HepG2 (cell line): ENCODE measurements around the gene TTLL8. TPM values are rescaled to one million over a fixed set of nuclear protein-coding genes. Genes with fewer than 3 reads are reported as not detected.

ENCODE experiments used
- HES4 ChIP-seq: sonication (generic); formaldehyde crosslinking; IDR thresholded peaks from 2 replicates; pipeline ENCODE4 v1.9.0; 2021; ENCODE audit warnings: mild to moderate bottlenecking, missing genetic modification reagents, borderline replicate concordance
- HNRNPUL1 ChIP-seq: fragments of 200-400 bp; formaldehyde crosslinking; IDR thresholded peaks from 2 replicates; pipeline ENCODE4 v1.6.1; 2017; ENCODE audit warnings: low read depth, mild to moderate bottlenecking, low read length, moderate library complexity
- HOXA5 ChIP-seq: sonication (generic); formaldehyde crosslinking; IDR thresholded peaks from 2 replicates; pipeline ENCODE4 v1.4.0; 2020; ENCODE audit warnings: missing genetic modification reagents
- MED1 ChIP-seq: sonication (generic); formaldehyde crosslinking; IDR thresholded peaks from 2 replicates; pipeline ENCODE4 v1.4.0; 2020; ENCODE audit warnings: missing genetic modification reagents
- NFAT5 ChIP-seq: sonication (generic); formaldehyde crosslinking; IDR thresholded peaks from 2 replicates; pipeline ENCODE4 v1.4.0; 2020; ENCODE audit warnings: missing genetic modification reagents
- NFYB ChIP-seq: sonication (generic); formaldehyde crosslinking; IDR thresholded peaks from 2 replicates; pipeline ENCODE4 v1.4.0; 2020; ENCODE audit warnings: missing genetic modification reagents
- PATZ1 ChIP-seq: sonication (generic); formaldehyde crosslinking; IDR thresholded peaks from 2 replicates; pipeline ENCODE4 v1.4.0; 2020; ENCODE audit warnings: missing genetic modification reagents
- PAX8 ChIP-seq: sonication (generic); formaldehyde crosslinking; IDR thresholded peaks from 2 replicates; pipeline ENCODE4 v1.8.0; 2022; ENCODE audit warnings: mild to moderate bottlenecking, missing genetic modification reagents, borderline replicate concordance
- PBX2 ChIP-seq: IDR thresholded peaks from 2 replicates; pipeline ENCODE4 v1.6.1; 2016; ENCODE audit warnings: control low read depth
- TBX2 ChIP-seq: sonication (generic); formaldehyde crosslinking; IDR thresholded peaks from 2 replicates; pipeline ENCODE4 v1.5.0; 2020; ENCODE audit warnings: missing genetic modification reagents, mild to moderate bottlenecking, borderline replicate concordance
- TRIM22 ChIP-seq: fragments of 450-650 bp; IDR thresholded peaks from 2 replicates; pipeline ENCODE4 v1.6.1; 2017
- ZNF24 ChIP-seq: fragments of 450-650 bp; IDR thresholded peaks from 2 replicates; pipeline ENCODE4 v1.6.1; 2017; ENCODE audit warnings: antibody characterized with exemption, mild to moderate bottlenecking
- ZNF510 ChIP-seq: sonication (generic); formaldehyde crosslinking; IDR thresholded peaks from 2 replicates; pipeline ENCODE4 v1.4.0; 2020; ENCODE audit warnings: low read depth, mild to moderate bottlenecking, missing genetic modification reagents
- ZNF562 ChIP-seq: sonication (generic); formaldehyde crosslinking; IDR thresholded peaks from 2 replicates; pipeline ENCODE4 v1.8.0; 2022; ENCODE audit warnings: missing genetic modification reagents, borderline replicate concordance
- ZNF563 ChIP-seq: sonication (generic); formaldehyde crosslinking; IDR thresholded peaks from 2 replicates; pipeline ENCODE4 v1.8.0; 2022; ENCODE audit warnings: mild to moderate bottlenecking, moderate library complexity, missing genetic modification reagents
- ZNF576 ChIP-seq: sonication (generic); formaldehyde crosslinking; IDR thresholded peaks from 2 replicates; pipeline ENCODE4 v1.4.0; 2020; ENCODE audit warnings: mild to moderate bottlenecking, missing genetic modification reagents
- ZNF816 ChIP-seq: sonication (generic); formaldehyde crosslinking; IDR thresholded peaks from 2 replicates; pipeline ENCODE4 v1.8.0; 2022; ENCODE audit warnings: missing genetic modification reagents, mild to moderate bottlenecking, borderline replicate concordance
- ZNF891 ChIP-seq: sonication (generic); formaldehyde crosslinking; IDR thresholded peaks from 2 replicates; pipeline ENCODE4 v1.5.0; 2020; ENCODE audit warnings: mild to moderate bottlenecking, missing genetic modification reagents
- polyA plus RNA-seq, 8 experiments: library from polyadenylated mRNA; depleted of rRNA in 3 of 8; stranded (reverse) in 7 of 8; unstranded in 1 of 8; fragments of >200 nt; fragmentation: Illumina TruSeq in 4 of 8; extraction: Trizol in 4 of 8; gene quantifications; 2 replicates each; pipeline versions ENCODE4 v1.2.1 to v1.2.3, GENCODE V29; 2011 to 2016; ENCODE audit warnings: low read depth in 4 of 8, missing spikeins in 1 of 8, mixed read lengths in 1 of 8; ENCODE audit not compliant: insufficient read depth in 1 of 8
- total RNA-seq, 5 experiments: library from RNA; depleted of rRNA; stranded (reverse); fragments of >200 nt; fragmentation: Illumina TruSeq; extraction: Trizol; gene quantifications; 2 replicates each; pipeline ENCODE4 v1.2.3, GENCODE V29; 2016; ENCODE audit warnings: low read depth in 1 of 5

TTLL8 gene
- total and polyA plus RNA-seq, 2 of the 13 experiments (the other 11 are each of a cell fraction or from before 2014, with no cell fraction given): not detected

DNA sequence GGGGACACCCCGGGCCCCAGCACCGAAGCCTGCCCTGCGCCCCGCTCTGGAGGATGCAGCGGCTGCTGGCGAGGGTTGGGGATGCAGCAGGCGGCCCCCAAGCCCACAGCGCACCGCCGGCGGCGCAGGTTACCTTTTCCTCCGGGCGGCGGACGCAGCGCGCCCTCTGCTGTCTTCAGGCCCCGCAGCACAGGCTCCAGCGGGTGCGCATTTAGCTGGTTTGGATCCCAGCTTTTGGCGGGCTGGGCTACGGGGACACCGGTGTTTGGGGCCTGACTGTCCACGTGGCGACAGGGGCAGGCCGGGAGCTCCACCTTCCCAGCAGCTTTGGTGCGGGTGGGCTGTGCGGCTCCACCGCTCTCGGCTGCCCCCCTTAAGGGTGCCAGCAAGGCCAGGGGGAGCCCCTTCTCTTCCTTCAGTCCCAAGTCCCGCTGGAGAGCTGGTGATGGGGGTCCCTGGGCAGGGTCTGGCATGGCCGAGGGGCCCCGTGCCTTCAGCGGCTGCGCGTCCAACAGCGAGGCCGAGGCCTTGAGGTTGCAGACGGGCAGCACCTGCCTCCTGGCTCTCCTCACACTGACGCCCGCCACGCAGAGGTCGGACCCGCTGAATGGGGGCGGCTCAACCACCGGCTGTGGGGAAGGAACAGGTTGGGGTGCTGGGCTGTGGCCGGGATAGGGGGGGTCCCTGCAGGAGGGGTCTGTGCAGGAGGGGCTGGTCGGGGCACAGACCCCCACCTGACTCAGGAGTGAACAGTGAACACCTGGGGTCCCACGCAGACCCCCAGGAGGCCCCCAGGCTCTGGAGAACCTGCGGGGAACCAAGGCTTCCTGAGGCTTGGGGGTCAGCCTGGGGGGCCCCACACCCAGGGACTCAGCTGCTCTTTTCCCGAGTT lies 27.6 kb downstream of the TTLL8 start (continued):
- TF ChIP-seq TRIM22 (no peak), NFYB (CRISPR knock-in tag) (no peak), PAX8 (no peak), NFAT5 (no peak), ZNF563 (peak; percentile 26; the same call in 1 of the 2 replicates), ZNF816 (CRISPR knock-in tag) (no peak), ZNF510 (CRISPR knock-in tag) (no peak), ZNF562 (CRISPR knock-in tag) (no peak), PATZ1 (CRISPR knock-in tag) (peak; percentile 83), ZNF576 (CRISPR knock-in tag) (no peak), PBX2 (CRISPR knock-in tag) (no peak), TBX2 (CRISPR knock-in tag) (0 out of 2 replicates have a peak, but pooled peaks have one; percentile 5), HOXA5 (CRISPR knock-in tag) (no peak), HNRNPUL1 (no peak), ZNF891 (no peak), HES4 (no peak), MED1 (CRISPR knock-in tag) (no peak), ZNF24 (no peak)
